ENCODE data around the gene TUBB.

DNA sequence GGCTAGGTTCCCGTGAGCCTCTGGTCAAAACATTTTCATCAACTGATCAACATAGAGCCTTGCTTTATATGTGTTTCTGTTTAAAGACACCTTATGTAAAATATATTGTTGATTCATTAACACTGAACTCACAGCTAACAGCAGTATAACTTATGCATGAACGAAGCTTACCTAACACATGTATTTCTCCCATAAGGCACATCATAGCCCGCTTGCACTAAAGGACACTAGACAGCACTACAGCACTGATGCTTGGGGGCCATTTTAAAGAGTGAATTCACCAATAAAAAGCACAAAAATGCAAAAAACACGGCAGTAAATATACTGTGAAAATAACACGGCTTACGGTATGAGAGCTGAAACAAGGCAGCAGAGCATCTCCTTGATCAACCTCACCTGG, 18.4 kb downstream of the TUBB start:
- TF ChIP-seq YY1 (IDR thresholded peaks at IDR 0.05; ENCODE audit: insufficient read depth, insufficient read length) (no peak), ZNF274 (IDR thresholded peaks at IDR 0.05; ENCODE audit: low read depth, low read length) (no peak)
